T-helper 1 cell treated with Interleukin-12 subunit alpha and Interleukin-12 subunit beta and Interleukin-4 antibody, amounts not matched to agents 30 ng/mL and 1 ng/mL, for 36 hours (primary cell): ENCODE measurements around the gene GNAI3. TPM values are rescaled to one million over a fixed set of nuclear protein-coding genes. Genes with fewer than 3 reads are reported as not detected.

Experiments
- intact Hi-C: fragments of 100-400 bp; cut with micrococcal nuclease; formaldehyde crosslinking; loops from one replicate; pipeline ENCODE4 v1.15.1; 2024
- total RNA-seq: library from RNA; stranded (reverse); gene quantifications from 2 replicates; pipeline ENCODE4 v1.2.3, GENCODE V29; 2022

GNAI3 gene
- total RNA-seq, 1 donor from 2014 or later, result 10.0 TPM

GRCh38 chr1:109543283-109543987 lies 5.0 kb upstream of the GNAI3 start:
- intact Hi-C loops, result no loop called here

GRCh38 chr1:109543988-109544735 lies 4.3 kb upstream of the GNAI3 start:
- intact Hi-C loops, result no loop called here

GRCh38 chr1:109546311-109547109 lies 1.9 kb upstream of the GNAI3 start:
- intact Hi-C loops, result loop anchor here (1.0 to 5.0 kb wide), 8 partner anchors 83 to 504 kb away; partner anchors contain the start of genes GSTM1, SARS1, TMEM167B and WDR47

- intact Hi-C loops, result loop anchor here (1.0 to 5.0 kb wide), 17 partner anchors 53 to 859 kb away; partner anchors contain the start of genes AHCYL1, AMPD2, ATXN7L2 and CYB561D1
These were observed 723 bp upstream of the GNAI3 start for GRCh38 chr1:109547463-109548320.

GRCh38 chr1:109556563-109556962 lies 8.1 kb downstream of the GNAI3 start:
- intact Hi-C loops, result no loop called here

- intact Hi-C loops, result no loop called here
These were observed 9.1 kb downstream of the GNAI3 start for GRCh38 chr1:109557520-109557919.

- intact Hi-C loops, result no loop called here
These were observed 11.6 kb downstream of the GNAI3 start for GRCh38 chr1:109559995-109560394.

GRCh38 chr1:109564194-109564878 lies 15.9 kb downstream of the GNAI3 start:
- intact Hi-C loops, result no loop called here

- intact Hi-C loops, result no loop called here
These were observed 16.8 kb downstream of the GNAI3 start for GRCh38 chr1:109565241-109565640.

GRCh38 chr1:109566982-109567381 lies 18.6 kb downstream of the GNAI3 start:
- intact Hi-C loops, result no loop called here

- intact Hi-C loops, result no loop called here
These were observed 19.7 kb downstream of the GNAI3 start for GRCh38 chr1:109567877-109568672.

- intact Hi-C loops, result no loop called here
These were observed 20.9 kb downstream of the GNAI3 start for GRCh38 chr1:109569323-109569722.

- intact Hi-C loops, result no loop called here
These were observed 22.0 kb downstream of the GNAI3 start for GRCh38 chr1:109570414-109570813.

- intact Hi-C loops, result no loop called here
These were observed 25.4 kb downstream of the GNAI3 start for GRCh38 chr1:109573785-109574184.

GRCh38 chr1:109578947-109579443 lies 30.6 kb downstream of the GNAI3 start:
- intact Hi-C loops, result no loop called here

GRCh38 chr1:109579491-109579890 lies 31.1 kb downstream of the GNAI3 start:
- intact Hi-C loops, result no loop called here

- intact Hi-C loops, result no loop called here
These were observed 33.6 kb downstream of the GNAI3 start for GRCh38 chr1:109582021-109582420.

- intact Hi-C loops, result no loop called here
These were observed 36.4 kb downstream of the GNAI3 start for GRCh38 chr1:109584766-109585165.

- intact Hi-C loops, result no loop called here
These were observed 37.6 kb downstream of the GNAI3 start for GRCh38 chr1:109586055-109586454.
